Astrocyte of the cerebellum (primary cell): ENCODE results near the gene SPAAR.

Experiments
- DNase-seq: peaks from one replicate; pipeline ENCODE4 v3.0.0-alpha.2; 2011; ENCODE audit warnings: low read depth
- H3K4me3 ChIP-seq: 2 replicates; pipeline ENCODE4 v1.5.1; 2011; ENCODE audit warnings: mild to moderate bottlenecking, low read depth, low read length, moderate library complexity
- CTCF ChIP-seq: IDR thresholded peaks from 2 replicates; pipeline ENCODE4 v1.5.1; 2012; ENCODE audit warnings: low read length, low read depth, moderate library complexity, mild to moderate bottlenecking; ENCODE audit errors: missing control alignments
- in situ Hi-C: cut with HindIII; loops from 2 replicates; pipeline ENCODE4 v1.10.0; 2017; ENCODE audit warnings: low sequenced_read_pairs

SPAAR gene

GRCh38 chr9:35867538-35867937, 41.8 kb upstream of the SPAAR start:
- in situ Hi-C loops = loop anchor here (5.0 kb wide), 1 partner anchor 40 kb away; the partner anchor contains the start of genes FAM221B and TMEM8B
- H3K4me3 ChIP-seq = no peak overlapping the region
- no peak for DNase-seq
- TF ChIP-seq CTCF = no peak

- TF ChIP-seq CTCF = no peak
- in situ Hi-C loops = loop anchor here (5.0 kb wide), 1 partner anchor 42 kb away; the partner anchor contains the start of genes FAM221B and TMEM8B
- no peak for DNase-seq
- no peak overlapping the region for H3K4me3 ChIP-seq
Measured at GRCh38 chr9:35868933-35869332, 40.4 kb upstream of the SPAAR start.

GRCh38 chr9:35869621-35870216, 39.6 kb upstream of the SPAAR start:
- H3K4me3 ChIP-seq = no peak overlapping the region
- in situ Hi-C loops = loop anchor here (5.0 kb wide), 1 partner anchor 42 kb away; the partner anchor contains the start of genes FAM221B and TMEM8B
- no peak for DNase-seq
- no peak for TF ChIP-seq CTCF

GRCh38 chr9:35870351-35870923, 38.9 kb upstream of the SPAAR start, which contains the start of gene OR13J1:
Gene OR13J1, minus strand, starts transcription at chr9:35870401. Its CDS starts 0 bp downstream, at chr9:35870401.
- DNase-seq = no peak
- no peak within 1 kb of the TSS for H3K4me3 ChIP-seq
- in situ Hi-C loops = no loop called here
- TF ChIP-seq CTCF = no peak

GRCh38 chr9:35871545-35871944, 37.7 kb upstream of the SPAAR start:
- no peak overlapping the region for H3K4me3 ChIP-seq
- TF ChIP-seq CTCF = no peak
- in situ Hi-C loops = no loop called here
- DNase-seq = no peak

- no peak for TF ChIP-seq CTCF
- H3K4me3 ChIP-seq = no peak overlapping the region
- no peak for DNase-seq
- in situ Hi-C loops = no loop called here
Measured at GRCh38 chr9:35872505-35872904, 36.8 kb upstream of the SPAAR start.
